Osteoblast (primary cell): ENCODE data around the gene ATG2B. TPM values are rescaled to one million over a fixed set of nuclear protein-coding genes. Genes with fewer than 3 reads are reported as not detected.

ENCODE experiments used
- DNase-seq: peaks from one replicate; pipeline ENCODE4 v3.0.0; 2011; ENCODE audit warnings: low spot score, mixed read lengths; ENCODE audit not compliant: insufficient read length; ENCODE audit errors: missing footprints
- H2AFZ ChIP-seq: 2 replicates; pipeline ENCODE4 v1.6.0; 2011; ENCODE audit warnings: mild to moderate bottlenecking, low read length
- H3K27ac ChIP-seq: 2 replicates; pipeline ENCODE4 v1.5.1; 2011; ENCODE audit warnings: mild to moderate bottlenecking, low read depth, low read length, moderate library complexity
- H3K27me3 ChIP-seq: 2 replicates; pipeline ENCODE4 v1.6.0; 2012; ENCODE audit warnings: mild to moderate bottlenecking, control low read depth, inconsistent platforms, low read length, moderate library complexity; ENCODE audit not compliant: insufficient read depth
- H3K36me3 ChIP-seq: 2 replicates; pipeline ENCODE4 v1.5.1; 2011; ENCODE audit warnings: mild to moderate bottlenecking, low read length, control low read depth, moderate library complexity; ENCODE audit not compliant: insufficient read depth
- H3K4me1 ChIP-seq: 2 replicates; pipeline ENCODE4 v1.5.1; 2011; ENCODE audit warnings: mild to moderate bottlenecking, low read length, control low read depth, moderate library complexity; ENCODE audit not compliant: insufficient read depth
- H3K4me2 ChIP-seq: 2 replicates; pipeline ENCODE4 v1.6.0; 2011; ENCODE audit warnings: mild to moderate bottlenecking, low read length; ENCODE audit not compliant: insufficient read depth
- H3K4me3 ChIP-seq: fragments of 200-600 bp; sonication (generic); 3 replicates; pipeline ENCODE4 v1.5.1; 2012; ENCODE audit warnings: mild to moderate bottlenecking, low read length, inconsistent platforms; ENCODE audit not compliant: insufficient read depth
- H3K79me2 ChIP-seq: 2 replicates; pipeline ENCODE4 v1.6.0; 2012; ENCODE audit warnings: mild to moderate bottlenecking, low read length, control low read depth, inconsistent platforms; ENCODE audit not compliant: insufficient read depth
- H3K9me3 ChIP-seq: 2 replicates; pipeline ENCODE4 v1.5.1; 2011; ENCODE audit warnings: low read depth, low read length, control low read depth
- H4K20me1 ChIP-seq: 2 replicates; pipeline ENCODE4 v1.6.0; 2012; ENCODE audit warnings: mild to moderate bottlenecking, low read length, control low read depth; ENCODE audit not compliant: insufficient read depth
- CTCF ChIP-seq: IDR thresholded peaks from 2 replicates; pipeline ENCODE4 v1.5.1; 2011; ENCODE audit warnings: mild to moderate bottlenecking, low read depth, low read length, moderate library complexity; ENCODE audit errors: extremely low read depth
- total RNA-seq: library from RNA; depleted of rRNA; stranded (reverse); fragments of >200 nt; gene quantifications from 2 replicates; pipeline ENCODE4 v1.2.3, GENCODE V29; 2012

Gene ATG2B
- total RNA-seq, 1 donor = 35.1 TPM

GRCh38 chr14:96273629-96274028 lies 89.5 kb downstream of the ATG2B start:
- Histone ChIP-seq H3K27me3 (no peaks in the 10 kb centered on the region), H3K4me2 (no peak overlapping the region), H3K4me3 (no peak overlapping the region), H4K20me1 (no peaks in the 10 kb centered on the region), H2AFZ (no peak overlapping the region), H3K27ac (peak overlapping the region; percentile 89), H3K4me1 (peaks cover 41% of the 10 kb centered on the region), H3K9me3 (peaks cover 11% of the 10 kb centered on the region), H3K79me2 (no peaks in the 10 kb centered on the region), H3K36me3 (no peaks in the 10 kb centered on the region)
- no peak for DNase-seq
- no peak for TF ChIP-seq CTCF

GRCh38 chr14:96272777-96273473 lies 90.2 kb downstream of the ATG2B start:
- Histone ChIP-seq H3K79me2 (no peaks in the 10 kb centered on the region), H3K9me3 (peaks cover 9% of the 10 kb centered on the region), H3K4me2 (no peak overlapping the region), H3K27ac (peak overlapping the region; percentile 89), H2AFZ (no peak overlapping the region), H3K4me3 (no peak overlapping the region), H3K4me1 (peaks cover 48% of the 10 kb centered on the region), H4K20me1 (no peaks in the 10 kb centered on the region), H3K36me3 (no peaks in the 10 kb centered on the region), H3K27me3 (no peaks in the 10 kb centered on the region)
- DNase-seq = no peak
- no peak for TF ChIP-seq CTCF

GRCh38 chr14:96271421-96271762 lies 91.7 kb downstream of the ATG2B start:
- H3K4me2 ChIP-seq = no peak overlapping the region
- TF ChIP-seq CTCF = no peak
- no peaks in the 10 kb centered on the region for H4K20me1 ChIP-seq
- no peaks in the 10 kb centered on the region for H3K27me3 ChIP-seq
- peaks cover 58% of the 10 kb centered on the region for H3K4me1 ChIP-seq
- H3K79me2 ChIP-seq = no peaks in the 10 kb centered on the region
- H3K4me3 ChIP-seq = no peak overlapping the region
- H3K9me3 ChIP-seq = peaks cover 5% of the 10 kb centered on the region
- no peaks in the 10 kb centered on the region for H3K36me3 ChIP-seq
- DNase-seq = no peak
- no peak overlapping the region for H2AFZ ChIP-seq
- H3K27ac ChIP-seq = peak overlapping the region; percentile 61

- no peak overlapping the region for H2AFZ ChIP-seq
- H4K20me1 ChIP-seq = no peaks in the 10 kb centered on the region
- no peak overlapping the region for H3K4me3 ChIP-seq
- no peaks in the 10 kb centered on the region for H3K36me3 ChIP-seq
- peaks cover 5% of the 10 kb centered on the region for H3K9me3 ChIP-seq
- TF ChIP-seq CTCF = no peak
- H3K4me1 ChIP-seq = peaks cover 58% of the 10 kb centered on the region
- no peak overlapping the region for H3K4me2 ChIP-seq
- DNase-seq = no peak
- H3K79me2 ChIP-seq = no peaks in the 10 kb centered on the region
- no peaks in the 10 kb centered on the region for H3K27me3 ChIP-seq
- peak overlapping the region; percentile 61 for H3K27ac ChIP-seq
These were observed 92.3 kb downstream of the ATG2B start for GRCh38 chr14:96270565-96271420.
